PFSK-1 (cell line): Measurements from ENCODE around the gene KIF26A.

Source experiments
- REST ChIP-seq, 2 experiments: IDR thresholded peaks; 2 replicates each; pipeline versions ENCODE4 v1.6.1 to v1.8.0; 2011 to 2012; ENCODE audit warnings: low read depth in 2 of 2, low read length in 2 of 2, control low read depth in 1 of 2, inconsistent platforms in 1 of 2, mild to moderate bottlenecking in 1 of 2, moderate library complexity in 1 of 2; ENCODE audit not compliant: insufficient read depth in 1 of 2
- SIN3A ChIP-seq: IDR thresholded peaks from 2 replicates; pipeline ENCODE4 v1.6.1; 2012; ENCODE audit warnings: mild to moderate bottlenecking, low read length, moderate library complexity, borderline replicate concordance; ENCODE audit not compliant: insufficient read depth

- TF ChIP-seq SIN3A = no peak
- TF ChIP-seq REST (IDR thresholded peaks at IDR 0.05; ENCODE audit: insufficient read depth in 1 of 2, low read depth in 2 of 2, low read length in 2 of 2) = no peak
Measured at GRCh38 chr14:104180561-104181165, 42.3 kb downstream of the KIF26A start.
